EL (cell line): ENCODE results near the gene MYO9A.
A peak's percentile ranks its signal among the peaks of the same experiment; 100 is the strongest.

Experiments used
- DNase-seq: peaks from one replicate; pipeline ENCODE4 v3.0.0-alpha.2; 2016

The MYO9A gene

GRCh38 chr15:71779073-71779797 is 338.7 kb downstream of the MYO9A start:
- DNase-seq = no peak

- no peak for DNase-seq
Measured at GRCh38 chr15:71777216-71777943, 340.6 kb downstream of the MYO9A start.

GRCh38 chr15:71776304-71776703 is 341.6 kb downstream of the MYO9A start:
- DNase-seq = no peak

- peak; percentile 34 for DNase-seq
Measured at GRCh38 chr15:71775856-71776255, 342.1 kb downstream of the MYO9A start.

- DNase-seq = no peak
Measured at GRCh38 chr15:71773206-71773859, 344.6 kb downstream of the MYO9A start.
